Measurements from ENCODE around the gene CORO2A.
"Not testable (repeated sequence)": the region's sequence is repeated elsewhere in the genome, so short reads cannot be mapped to it uniquely, and the experiment has no call there.

The CORO2A gene

GRCh38 chr9:98135938-98136337 is 56.5 kb downstream of the CORO2A start:
- no peak for DNase-seq (ENCODE audit: low spot score)

- no peak for DNase-seq (ENCODE audit: low spot score)
Measured at GRCh38 chr9:98135558-98135934, 56.9 kb downstream of the CORO2A start.

GRCh38 chr9:98134702-98135557 is 57.5 kb downstream of the CORO2A start:
- no peak for DNase-seq (ENCODE audit: low spot score)

- DNase-seq (ENCODE audit: low spot score), result no peak
Measured at GRCh38 chr9:98132806-98133631, 59.4 kb downstream of the CORO2A start.

GRCh38 chr9:98132158-98132557 is 60.3 kb downstream of the CORO2A start:
- DNase-seq (ENCODE audit: low spot score), result no peak

GRCh38 chr9:98130576-98131228 is 61.7 kb downstream of the CORO2A start:
- DNase-seq (ENCODE audit: low spot score), result no peak

GRCh38 chr9:98130060-98130459 is 62.4 kb downstream of the CORO2A start:
- DNase-seq (ENCODE audit: low spot score), result not testable (repeated sequence)

GRCh38 chr9:98129451-98129881 is 63.0 kb downstream of the CORO2A start:
- no peak for DNase-seq (ENCODE audit: low spot score)

GRCh38 chr9:98128316-98128715 is 64.1 kb downstream of the CORO2A start:
- DNase-seq (ENCODE audit: low spot score), result no peak

GRCh38 chr9:98127226-98127625 is 65.2 kb downstream of the CORO2A start:
- no peak for DNase-seq (ENCODE audit: low spot score)

GRCh38 chr9:98124637-98125426 is 67.6 kb downstream of the CORO2A start:
- no peak for DNase-seq (ENCODE audit: low spot score)

GRCh38 chr9:98124091-98124490 is 68.3 kb downstream of the CORO2A start:
- not testable (repeated sequence) for DNase-seq (ENCODE audit: low spot score)

GRCh38 chr9:98121058-98121457 is 71.4 kb downstream of the CORO2A start:
- DNase-seq (ENCODE audit: low spot score), result peak; percentile 33

- no peak for DNase-seq (ENCODE audit: low spot score)
Measured at GRCh38 chr9:98120476-98120875, 72.0 kb downstream of the CORO2A start.

- DNase-seq (ENCODE audit: low spot score), result peak; percentile 37
Measured at GRCh38 chr9:98118640-98119601, 73.5 kb downstream of the CORO2A start, which contains the start of gene TRIM14. Gene TRIM14, minus strand, starts transcription at chr9:98119222. Its CDS starts 34 bp downstream, at chr9:98119188.

GRCh38 chr9:98117984-98118639 is 74.3 kb downstream of the CORO2A start:
- peak; percentile 66 for DNase-seq (ENCODE audit: low spot score)

GRCh38 chr9:98117097-98117496 is 75.3 kb downstream of the CORO2A start:
- DNase-seq (ENCODE audit: low spot score), result not testable (repeated sequence)

- DNase-seq (ENCODE audit: low spot score), result no peak
Measured at GRCh38 chr9:98109052-98109451, 83.4 kb downstream of the CORO2A start.

- peak; percentile 66 for DNase-seq (ENCODE audit: low spot score)
Measured at GRCh38 chr9:98108531-98109031, 83.9 kb downstream of the CORO2A start.

GRCh38 chr9:98107926-98108325 is 84.5 kb downstream of the CORO2A start:
- no peak for DNase-seq (ENCODE audit: low spot score)

Measured in CD4-positive, alpha-beta T cell treated with Interleukin-6 at 100 ng/mL for 8 hours (primary cell).